Measurements from ENCODE around the gene HOXD8. TPM values are rescaled to one million over a fixed set of nuclear protein-coding genes. Genes with fewer than 3 reads are reported as not detected.

Gene HOXD8
- total and polyA plus RNA-seq, 2 experiments from 2014 or later, result 19.7 to 27.8 TPM

DNA sequence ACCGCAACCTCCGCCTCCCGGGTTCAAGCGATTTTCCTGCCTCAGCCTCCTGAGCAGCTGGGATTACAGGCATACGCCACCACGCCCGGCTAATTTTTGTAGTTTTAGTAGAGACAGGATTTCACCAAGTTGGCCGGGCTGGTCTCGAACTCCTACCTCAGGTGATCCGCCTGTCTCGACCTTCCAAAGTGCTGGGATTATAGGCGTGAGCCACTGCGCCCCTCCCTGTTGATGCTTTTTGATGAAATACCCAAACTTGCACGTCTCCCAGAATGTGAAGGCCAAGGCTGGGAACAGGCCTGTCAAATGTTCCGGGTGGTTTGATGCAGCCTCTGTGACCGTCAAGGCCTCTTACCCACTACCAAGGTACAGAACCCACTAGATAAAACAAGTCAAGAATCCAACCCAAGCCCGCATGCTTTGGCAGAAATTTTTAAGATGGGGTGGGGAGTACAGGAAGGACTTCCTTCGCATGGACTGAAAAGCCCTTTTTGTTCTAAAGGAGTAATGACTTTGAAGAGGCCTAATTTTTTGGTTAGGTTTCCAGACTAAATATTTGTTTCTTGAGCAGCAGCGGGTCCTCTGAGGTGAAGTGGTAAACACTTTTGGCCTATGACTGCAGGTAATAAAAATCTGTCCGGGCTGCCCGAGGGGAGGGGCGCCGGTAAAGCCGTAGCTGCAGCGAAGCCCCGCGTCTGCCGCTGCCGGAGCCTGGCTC lies 42.0 kb upstream of the HOXD8 start:
- Histone ChIP-seq H4K20me1 (ENCODE audit: insufficient read depth) (no peaks in the 10 kb centered on the region), H3K9me3 (ENCODE audit: low read depth) (no peaks in the 10 kb centered on the region), H3K9me2 (ENCODE audit: insufficient read depth) (no peaks in the 10 kb centered on the region), H3K79me2 (ENCODE audit: insufficient read depth) (no peaks in the 10 kb centered on the region), H3K27ac (no peak overlapping the region), H3K4me2 (ENCODE audit: unreplicated experiment) (peak overlapping the region; percentile 66), H3K9ac (no peak overlapping the region), H3F3A (ENCODE audit: insufficient read depth) (no peaks in the 10 kb centered on the region), H3K27me3 (replicated peaks; ENCODE audit: insufficient read depth) (peaks cover 59% of the 10 kb centered on the region), H3K4me3 (no peak overlapping the region; the same call in 1 of the 2 replicates), H3K36me3 (ENCODE audit: low read depth) (no peaks in the 10 kb centered on the region), H3K4me1 (ENCODE audit: insufficient read depth) (no peaks in the 10 kb centered on the region), H2AFZ (peak overlapping the region; percentile 64)
- no peak for DNase-seq
- in situ Hi-C loops (cut with MboI), result no loop called here
- WGBS, 2 experiments (ENCODE audit: low coverage in 1 of 2, low lambda C conversion rate in 2 of 2, missing lambda C conversion rate in 2 of 2), result 79 to 86% methylated on average over 28 to 29 of the region's 29 CpGs
- TF ChIP-seq EZH2phosphoT487 (IDR thresholded peaks at IDR 0.05; ENCODE audit: insufficient read depth, low read depth) (no peak), EZH2 (IDR thresholded peaks at IDR 0.05; ENCODE audit: insufficient read depth, poor library complexity, severe bottlenecking) (no peak)

DNA sequence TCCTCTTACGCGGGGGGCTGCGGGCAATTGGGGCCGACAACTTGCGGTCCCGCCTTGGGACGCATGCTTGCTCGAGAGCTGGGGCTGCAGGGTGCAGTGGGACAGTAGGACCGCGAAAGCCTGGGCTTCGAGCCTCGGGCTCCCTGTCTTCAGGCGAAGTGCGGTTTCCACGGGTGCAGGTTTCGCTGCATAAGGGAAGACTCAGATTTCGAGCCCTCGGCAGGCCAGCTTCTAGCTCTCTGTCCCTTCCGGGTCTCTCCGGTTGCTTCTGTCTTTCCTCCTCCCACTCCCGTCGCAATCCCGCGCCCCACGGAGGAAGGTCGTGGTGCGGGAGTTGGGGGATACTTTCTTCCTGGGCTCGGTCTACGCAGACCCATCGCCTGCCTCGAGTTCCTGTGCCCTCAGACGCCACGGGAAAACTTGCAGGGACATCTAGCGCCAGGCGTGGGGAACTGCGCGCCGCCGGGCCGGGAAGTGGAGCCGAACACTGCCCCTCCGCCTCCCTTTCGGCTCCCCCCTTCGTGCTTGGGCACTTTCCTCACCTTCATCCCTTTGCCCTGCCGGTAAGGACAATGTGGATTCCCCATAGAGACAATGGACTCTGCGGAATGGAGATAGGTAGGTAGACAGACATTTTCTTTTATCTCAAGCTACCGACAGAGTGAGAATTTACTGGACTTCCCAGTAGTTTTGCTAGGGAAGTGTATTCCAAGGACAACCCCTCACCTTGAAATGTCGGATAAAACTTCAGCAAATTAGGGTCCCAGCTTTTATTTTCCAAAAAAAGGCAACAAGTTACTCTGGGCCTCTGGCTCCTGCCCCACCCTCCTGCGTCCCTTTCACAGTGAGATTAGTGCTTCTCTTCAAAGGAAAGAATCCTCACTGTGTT lies 41.2 kb upstream of the HOXD8 start:
- peak; percentile 44 for TF ChIP-seq EZH2 (IDR thresholded peaks at IDR 0.05; ENCODE audit: insufficient read depth, poor library complexity, severe bottlenecking)
- peak; percentile 27; the same call in 1 of the 2 replicates for TF ChIP-seq EZH2phosphoT487 (IDR thresholded peaks at IDR 0.05; ENCODE audit: insufficient read depth, low read depth)
- no peaks in the 10 kb centered on the region for H3K9me2 ChIP-seq (ENCODE audit: insufficient read depth)
- peaks cover 51% of the 10 kb centered on the region for H3K27me3 ChIP-seq (replicated peaks; ENCODE audit: insufficient read depth)
- no peaks in the 10 kb centered on the region for H3K9me3 ChIP-seq (ENCODE audit: low read depth)
- no peaks in the 10 kb centered on the region for H3K79me2 ChIP-seq (ENCODE audit: insufficient read depth)
- peak overlapping the region; percentile 63 for H3K4me3 ChIP-seq
- H3K36me3 ChIP-seq (ENCODE audit: low read depth), result no peaks in the 10 kb centered on the region
- peak; percentile 85 for DNase-seq
- WGBS, 2 experiments (ENCODE audit: low coverage in 1 of 2, low lambda C conversion rate in 2 of 2, missing lambda C conversion rate in 2 of 2), result 21 to 25% methylated on average over 41 to 49 of the region's 49 CpGs
- H2AFZ ChIP-seq, result peak overlapping the region; percentile 64
- in situ Hi-C loops (cut with MboI), result no loop called here
- no peak overlapping the region for H3K27ac ChIP-seq
- peak overlapping the region; percentile 66 for H3K4me2 ChIP-seq (ENCODE audit: unreplicated experiment)
- 0 out of 2 replicates have a peak, but pooled peaks cover under 1% of the 10 kb centered on the region for H3F3A ChIP-seq (ENCODE audit: insufficient read depth)
- H4K20me1 ChIP-seq (ENCODE audit: insufficient read depth), result no peaks in the 10 kb centered on the region
- H3K4me1 ChIP-seq (ENCODE audit: insufficient read depth), result peaks cover under 1% of the 10 kb centered on the region; the same call in 1 of the 2 replicates
- H3K9ac ChIP-seq, result no peak overlapping the region

DNA sequence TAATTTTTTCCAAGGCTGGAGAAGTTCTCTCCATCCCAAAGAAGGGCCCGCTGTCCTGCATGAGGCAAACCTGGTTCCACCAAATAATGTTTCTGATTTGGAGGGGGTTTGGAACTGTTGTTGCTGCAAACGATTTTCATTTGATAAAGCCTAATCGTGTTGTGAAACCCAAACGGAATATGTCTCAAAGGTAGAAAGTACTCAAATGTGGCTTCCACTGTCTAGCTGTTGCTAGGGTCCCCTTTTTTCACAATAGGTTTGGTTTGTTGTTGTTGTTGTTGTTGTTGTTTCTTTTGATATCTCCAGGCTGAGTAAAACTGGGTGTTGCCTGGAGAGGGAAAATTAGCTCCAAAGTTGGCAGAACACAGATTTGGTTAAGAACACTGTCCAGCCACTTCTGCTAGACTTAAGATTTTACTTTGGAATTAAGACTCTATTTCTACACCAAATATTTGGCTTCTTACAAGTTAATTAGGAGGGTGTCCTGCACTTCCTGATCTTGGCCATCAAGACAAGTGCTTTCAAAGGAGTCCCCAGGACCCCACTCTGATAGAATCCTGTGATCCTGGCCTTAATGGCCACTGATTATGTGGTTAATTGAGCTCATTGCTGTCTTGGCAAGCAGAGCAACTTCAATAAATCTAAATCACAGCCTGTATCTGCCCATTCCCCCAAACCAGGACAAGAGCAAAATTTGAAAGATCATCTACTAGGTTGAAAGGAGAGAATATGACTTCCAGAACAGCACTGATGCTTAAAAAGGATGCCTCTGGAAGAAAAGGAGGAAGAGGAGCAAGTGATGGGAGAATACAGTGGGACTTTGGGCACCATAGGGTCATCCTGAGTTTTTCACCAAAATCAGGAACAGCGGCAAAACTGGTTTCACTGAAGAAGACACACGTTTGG lies 40.3 kb upstream of the HOXD8 start:
- Histone ChIP-seq H3K9me2 (ENCODE audit: insufficient read depth) (no peaks in the 10 kb centered on the region), H4K20me1 (ENCODE audit: insufficient read depth) (no peaks in the 10 kb centered on the region), H3K9ac (no peak overlapping the region), H2AFZ (no peak overlapping the region), H3K4me2 (ENCODE audit: unreplicated experiment) (no peak overlapping the region), H3K4me1 (ENCODE audit: insufficient read depth) (peaks cover 9% of the 10 kb centered on the region), H3K36me3 (ENCODE audit: low read depth) (no peaks in the 10 kb centered on the region), H3K27ac (no peak overlapping the region), H3F3A (ENCODE audit: insufficient read depth) (0 out of 2 replicates have a peak, but pooled peaks cover 8% of the 10 kb centered on the region), H3K4me3 (no peak overlapping the region), H3K79me2 (ENCODE audit: insufficient read depth) (0 out of 2 replicates have a peak, but pooled peaks cover 5% of the 10 kb centered on the region), H3K9me3 (ENCODE audit: low read depth) (no peaks in the 10 kb centered on the region), H3K27me3 (replicated peaks; ENCODE audit: insufficient read depth) (peaks cover 42% of the 10 kb centered on the region)
- no peak for DNase-seq
- in situ Hi-C loops (cut with MboI), result no loop called here
- TF ChIP-seq EZH2phosphoT487 (IDR thresholded peaks at IDR 0.05; ENCODE audit: insufficient read depth, low read depth), result no peak; the same call in 1 of the 2 replicates
- peak; percentile 1 for TF ChIP-seq EZH2 (IDR thresholded peaks at IDR 0.05; ENCODE audit: insufficient read depth, poor library complexity, severe bottlenecking)
- 51 to 58% methylated on average over 6 of the region's 6 CpGs for WGBS, 2 experiments (ENCODE audit: low coverage in 1 of 2, low lambda C conversion rate in 2 of 2, missing lambda C conversion rate in 2 of 2)
